ENCODE measurements around the gene CYB561. TPM values are rescaled to one million over a fixed set of nuclear protein-coding genes. Genes with fewer than 3 reads are reported as not detected.

The CYB561 gene
- total RNA-seq, 1 experiment from 2014 or later, result 52.1 TPM

DNA sequence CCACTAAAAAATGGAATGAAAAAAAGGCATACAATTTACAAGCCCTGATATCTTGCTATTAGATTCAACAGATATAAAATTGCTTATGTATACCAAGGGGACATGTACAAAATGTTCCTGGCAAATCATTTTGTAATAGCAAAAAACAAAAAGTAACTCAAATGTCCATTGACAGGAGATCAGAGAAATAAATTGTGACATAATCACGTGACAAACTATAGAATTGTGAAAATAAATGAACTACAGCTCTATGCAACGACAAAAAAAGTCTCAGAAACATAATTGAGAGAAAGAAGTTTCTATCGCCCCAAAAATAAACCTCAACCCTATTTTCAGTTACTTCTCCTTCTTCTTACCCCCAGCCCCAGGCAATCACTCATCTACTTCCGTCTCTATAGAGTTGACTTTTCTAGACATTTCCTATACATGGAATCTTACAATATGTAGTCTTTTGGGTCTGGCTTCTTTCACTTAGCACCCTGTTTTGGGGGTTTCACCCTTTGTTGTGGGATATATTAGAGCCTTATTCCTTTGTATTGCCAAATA is 18.7 kb upstream of the CYB561 start:
- TF ChIP-seq, protein P1, sequence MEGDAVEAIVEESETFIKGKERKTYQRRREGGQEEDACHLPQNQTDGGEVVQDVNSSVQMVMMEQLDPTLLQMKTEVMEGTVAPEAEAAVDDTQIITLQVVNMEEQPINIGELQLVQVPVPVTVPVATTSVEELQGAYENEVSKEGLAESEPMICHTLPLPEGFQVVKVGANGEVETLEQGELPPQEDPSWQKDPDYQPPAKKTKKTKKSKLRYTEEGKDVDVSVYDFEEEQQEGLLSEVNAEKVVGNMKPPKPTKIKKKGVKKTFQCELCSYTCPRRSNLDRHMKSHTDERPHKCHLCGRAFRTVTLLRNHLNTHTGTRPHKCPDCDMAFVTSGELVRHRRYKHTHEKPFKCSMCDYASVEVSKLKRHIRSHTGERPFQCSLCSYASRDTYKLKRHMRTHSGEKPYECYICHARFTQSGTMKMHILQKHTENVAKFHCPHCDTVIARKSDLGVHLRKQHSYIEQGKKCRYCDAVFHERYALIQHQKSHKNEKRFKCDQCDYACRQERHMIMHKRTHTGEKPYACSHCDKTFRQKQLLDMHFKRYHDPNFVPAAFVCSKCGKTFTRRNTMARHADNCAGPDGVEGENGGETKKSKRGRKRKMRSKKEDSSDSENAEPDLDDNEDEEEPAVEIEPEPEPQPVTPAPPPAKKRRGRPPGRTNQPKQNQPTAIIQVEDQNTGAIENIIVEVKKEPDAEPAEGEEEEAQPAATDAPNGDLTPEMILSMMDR (IDR thresholded peaks at IDR 0.05; ENCODE audit: unreplicated experiment), result no peak

DNA sequence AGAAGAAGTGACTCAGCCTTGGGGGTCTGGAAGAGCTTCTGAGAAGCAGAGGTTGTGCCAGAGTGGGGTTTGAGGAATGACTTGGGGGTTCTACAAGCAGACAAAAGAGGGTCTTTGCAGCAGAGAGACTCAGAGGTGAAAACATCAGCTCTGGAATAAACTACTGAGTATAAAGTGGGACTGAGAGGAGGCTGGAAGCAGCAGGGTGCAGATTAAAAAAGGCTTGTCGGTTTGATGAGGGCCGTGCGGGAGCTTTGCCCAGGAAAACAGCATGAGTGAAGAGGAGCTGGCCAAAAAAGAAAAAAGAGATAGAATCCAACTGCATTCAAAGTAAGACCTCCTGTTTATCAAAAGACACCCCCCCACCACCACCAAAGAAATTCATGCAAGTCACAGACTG is 17.7 kb upstream of the CYB561 start:
- H3K27me3 Mint-ChIP-seq (ENCODE audit: unreplicated experiment), result no peaks in the 10 kb centered on the region
- TF ChIP-seq, protein P1 (IDR thresholded peaks at IDR 0.05; ENCODE audit: unreplicated experiment), result no peak
- H3K4me1 Mint-ChIP-seq (ENCODE audit: low read depth, unreplicated experiment), result peaks cover 23% of the 10 kb centered on the region
- CTCF ChIA-PET, result no interaction called here
- H3K36me3 Mint-ChIP-seq (ENCODE audit: insufficient read depth, unreplicated experiment), result no peaks in the 10 kb centered on the region
- no peak overlapping the region for H3K4me3 Mint-ChIP-seq (ENCODE audit: low read depth, unreplicated experiment)
- BruUV-seq (replicated peaks), result no TSS peak
- intact Hi-C loops (cut with micrococcal nuclease; ENCODE audit: unreplicated experiment), result no loop called here
- no peak overlapping the region for H3K27ac Mint-ChIP-seq (ENCODE audit: unreplicated experiment)
- no peak for DNase-seq
- H3K9me3 Mint-ChIP-seq (ENCODE audit: low read depth, unreplicated experiment), result no peaks in the 10 kb centered on the region

More for the DNA sequence above, 18.7 kb upstream of the CYB561 start:
- DNase-seq, result no peak
- intact Hi-C loops (cut with micrococcal nuclease; ENCODE audit: unreplicated experiment), result no loop called here
- BruUV-seq (replicated peaks), result no TSS peak
- CTCF ChIA-PET, result interaction anchor here (0.7 kb wide), 2 partner anchors 14 to 482 kb away, joined by 3 to 4 read pairs; no protein-coding TSS in a partner anchor
- H3K4me3 Mint-ChIP-seq (ENCODE audit: low read depth, unreplicated experiment), result no peak overlapping the region
- no peaks in the 10 kb centered on the region for H3K9me3 Mint-ChIP-seq (ENCODE audit: low read depth, unreplicated experiment)
- no peak overlapping the region for H3K27ac Mint-ChIP-seq (ENCODE audit: unreplicated experiment)
- H3K4me1 Mint-ChIP-seq (ENCODE audit: low read depth, unreplicated experiment), result peaks cover 20% of the 10 kb centered on the region
- H3K36me3 Mint-ChIP-seq (ENCODE audit: insufficient read depth, unreplicated experiment), result no peaks in the 10 kb centered on the region
- no peaks in the 10 kb centered on the region for H3K27me3 Mint-ChIP-seq (ENCODE audit: unreplicated experiment)

DNA sequence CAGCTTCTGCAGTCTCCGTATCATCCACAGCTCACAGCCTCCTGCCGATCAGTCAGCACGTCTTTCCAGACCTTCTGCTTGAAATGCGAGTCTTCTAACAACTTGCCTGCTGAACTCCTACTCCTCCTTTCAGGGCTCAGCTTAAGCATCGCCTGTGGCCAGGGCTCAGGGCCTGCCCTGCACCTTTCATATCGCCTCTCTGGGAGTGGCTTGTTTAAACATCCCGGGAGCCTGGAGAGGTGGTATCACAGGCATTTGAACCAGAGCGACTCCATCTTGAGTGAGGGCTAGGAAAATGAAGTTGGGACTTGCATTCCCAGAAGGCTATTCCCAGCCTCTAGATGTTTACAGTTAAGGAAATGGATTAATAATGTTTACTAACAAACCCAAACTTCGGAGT is 13.9 kb upstream of the CYB561 start:
- Mint-ChIP-seq H3K27me3 (ENCODE audit: unreplicated experiment) (no peaks in the 10 kb centered on the region), H3K27ac (ENCODE audit: unreplicated experiment) (no peak overlapping the region), H3K4me1 (ENCODE audit: low read depth, unreplicated experiment) (peaks cover 23% of the 10 kb centered on the region), H3K4me3 (ENCODE audit: low read depth, unreplicated experiment) (no peak overlapping the region), H3K36me3 (ENCODE audit: insufficient read depth, unreplicated experiment) (no peaks in the 10 kb centered on the region), H3K9me3 (ENCODE audit: low read depth, unreplicated experiment) (no peaks in the 10 kb centered on the region)
- no peak for DNase-seq
- TF ChIP-seq, protein P1 (IDR thresholded peaks at IDR 0.05; ENCODE audit: unreplicated experiment), result no peak
- CTCF ChIA-PET, result no interaction called here
- no TSS peak for BruUV-seq (replicated peaks)
- intact Hi-C loops (cut with micrococcal nuclease; ENCODE audit: unreplicated experiment), result no loop called here

DNA sequence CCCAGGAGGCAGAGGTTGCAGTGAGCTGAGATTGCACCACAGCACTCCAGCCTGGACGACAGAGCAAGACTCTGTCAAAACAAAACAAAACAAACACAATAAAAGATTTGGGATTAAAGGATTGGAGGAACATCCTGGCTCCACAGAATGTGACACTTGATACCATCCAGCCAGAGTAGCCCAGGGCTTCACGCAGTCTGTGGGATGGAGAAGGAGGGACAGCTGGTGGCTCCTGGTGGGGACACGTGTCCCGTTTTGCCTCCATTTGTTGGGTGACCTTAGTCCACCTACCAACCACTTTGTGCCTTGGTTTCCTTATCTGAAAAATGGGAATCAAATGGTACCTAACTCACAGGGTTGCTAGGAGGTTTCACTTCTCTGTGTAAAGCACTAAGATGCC is 12.4 kb upstream of the CYB561 start:
- intact Hi-C loops (cut with micrococcal nuclease; ENCODE audit: unreplicated experiment), result no loop called here
- no peaks in the 10 kb centered on the region for H3K27me3 Mint-ChIP-seq (ENCODE audit: unreplicated experiment)
- TF ChIP-seq, protein P1 (IDR thresholded peaks at IDR 0.05; ENCODE audit: unreplicated experiment), result no peak
- CTCF ChIA-PET, result interaction anchor here (0.6 kb wide), 1 partner anchor 57 kb away, joined by 3 read pairs; no protein-coding TSS in a partner anchor
- H3K4me3 Mint-ChIP-seq (ENCODE audit: low read depth, unreplicated experiment), result no peak overlapping the region
- DNase-seq, result no peak
- H3K9me3 Mint-ChIP-seq (ENCODE audit: low read depth, unreplicated experiment), result no peaks in the 10 kb centered on the region
- H3K27ac Mint-ChIP-seq (ENCODE audit: unreplicated experiment), result no peak overlapping the region
- H3K4me1 Mint-ChIP-seq (ENCODE audit: low read depth, unreplicated experiment), result peaks cover 17% of the 10 kb centered on the region
- no peaks in the 10 kb centered on the region for H3K36me3 Mint-ChIP-seq (ENCODE audit: insufficient read depth, unreplicated experiment)
- no TSS peak for BruUV-seq (replicated peaks)

Measured in Calu3 (cell line).